GM18858 (cell line): ENCODE measurements around the gene FRMD1.
"Not testable (repeated sequence)": the region's sequence is repeated elsewhere in the genome, so short reads cannot be mapped to it uniquely, and the experiment has no call there.

Source experiments
- ATAC-seq: cut with Tn5 transposase; IDR thresholded peaks from one replicate; pipeline ENCODE4 v1.9.1; 2021; ENCODE audit not compliant: unreplicated experiment

The FRMD1 gene

DNA sequence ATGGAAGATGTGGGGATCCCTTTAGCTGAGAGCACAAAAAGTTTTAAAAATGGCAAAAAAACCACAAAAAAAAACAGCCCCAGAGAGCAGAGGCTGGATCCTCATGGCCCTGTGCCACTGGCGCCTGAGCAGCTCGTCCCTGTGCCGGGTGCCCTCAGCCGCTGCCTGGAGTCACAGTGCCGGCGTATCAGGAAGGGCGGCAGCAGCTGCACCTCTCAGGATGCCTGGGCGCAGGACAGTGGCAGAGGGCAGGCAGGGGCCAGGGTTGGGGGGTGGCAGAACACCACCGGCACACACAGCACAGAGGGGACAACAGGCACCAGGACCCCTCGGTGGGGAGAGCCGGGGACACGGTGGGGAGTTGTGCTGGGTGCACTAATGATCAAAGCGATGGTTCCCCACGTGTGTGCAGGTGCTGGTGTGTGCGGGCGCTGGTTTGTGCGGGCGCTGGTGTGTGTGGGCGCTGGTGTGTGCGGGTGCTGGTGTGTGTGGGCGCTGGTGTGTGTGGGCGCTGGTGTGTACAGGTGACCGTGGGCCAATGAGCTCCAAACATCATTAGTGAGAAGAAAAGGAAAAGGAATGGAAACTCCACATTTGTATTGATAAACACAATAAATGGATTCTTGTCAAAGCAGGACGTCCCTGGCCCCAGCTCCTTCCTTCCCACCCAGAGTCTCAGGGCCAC lies 1.5 kb upstream of the FRMD1 start:
- no peak for ATAC-seq

DNA sequence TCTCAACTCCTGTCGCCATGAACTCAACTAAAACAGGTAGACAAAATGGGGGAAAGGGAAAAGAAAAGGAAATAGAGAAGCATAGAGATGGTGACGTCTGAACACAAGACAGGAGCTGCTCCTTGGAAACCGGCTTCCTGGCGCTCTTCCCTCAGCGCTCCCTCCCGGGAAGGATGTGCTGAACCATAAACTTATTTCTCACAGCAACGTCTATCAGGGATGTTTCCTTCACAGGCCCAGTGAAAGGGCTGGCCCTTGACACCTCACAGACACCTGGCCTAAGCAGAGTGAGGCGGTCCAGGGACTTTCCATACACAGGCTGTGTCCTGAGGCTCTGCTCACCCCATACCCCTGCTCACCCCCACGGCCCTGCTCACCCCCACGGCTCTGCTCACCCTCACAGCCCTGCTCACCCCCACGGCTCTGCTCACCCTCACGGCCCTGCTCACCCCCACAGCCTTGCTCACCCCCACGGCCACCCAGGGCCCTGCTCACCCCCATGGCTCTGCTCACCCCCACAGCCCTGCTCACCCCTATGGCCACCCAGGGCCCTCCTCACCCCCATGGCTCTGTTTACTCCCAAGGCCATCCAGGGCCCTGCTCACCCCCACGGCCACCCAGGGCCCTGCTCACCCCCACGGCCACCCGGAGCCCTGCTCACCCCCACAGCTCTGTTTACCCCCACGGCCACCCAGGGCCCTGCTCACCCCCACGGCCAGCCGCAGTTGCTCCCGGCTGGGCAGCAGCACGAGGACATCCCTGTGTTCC lies 653 bp downstream of the FRMD1 start:
- ATAC-seq, result no peak

DNA sequence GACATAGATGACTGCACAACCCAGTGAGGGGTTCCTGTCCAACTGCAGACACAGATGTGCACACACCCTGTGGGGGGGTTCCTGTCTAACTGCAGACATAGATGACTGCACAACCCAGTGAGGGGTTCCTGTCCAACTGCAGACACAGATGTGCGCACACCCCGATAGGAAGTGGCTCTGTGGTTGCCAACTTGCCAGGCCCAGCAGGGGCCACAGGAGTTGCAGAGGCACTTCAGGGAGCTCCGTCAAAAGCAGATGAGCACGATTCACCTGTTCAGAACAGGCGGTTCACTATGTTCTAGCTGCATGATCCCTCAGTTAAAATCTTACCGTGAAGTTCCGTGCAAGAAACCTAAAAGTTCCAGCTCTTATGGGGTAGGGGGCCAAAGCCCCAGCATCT lies 1.6 kb downstream of the FRMD1 start:
- not testable (repeated sequence) for ATAC-seq

DNA sequence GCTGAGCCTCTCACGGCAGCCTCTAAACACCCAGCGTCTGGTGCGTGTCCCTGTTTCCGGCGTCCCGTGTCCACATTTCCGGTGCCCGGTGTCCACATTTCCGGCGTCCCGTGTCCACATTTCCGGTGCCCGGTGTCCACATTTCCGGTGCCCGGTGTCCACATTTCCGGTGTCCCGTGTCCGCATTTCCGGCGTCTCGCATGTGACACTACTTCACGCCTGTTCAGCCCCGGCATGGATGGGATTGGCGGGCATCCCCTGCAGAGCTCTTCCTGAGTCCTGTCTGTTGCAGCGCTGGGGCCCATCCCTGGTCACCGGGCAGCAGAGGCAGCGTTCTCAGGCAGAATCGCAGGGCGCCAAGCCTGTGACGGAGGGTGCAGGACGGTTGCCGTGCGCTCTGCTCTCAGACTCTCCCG lies 3.2 kb downstream of the FRMD1 start:
- ATAC-seq, result no peak

DNA sequence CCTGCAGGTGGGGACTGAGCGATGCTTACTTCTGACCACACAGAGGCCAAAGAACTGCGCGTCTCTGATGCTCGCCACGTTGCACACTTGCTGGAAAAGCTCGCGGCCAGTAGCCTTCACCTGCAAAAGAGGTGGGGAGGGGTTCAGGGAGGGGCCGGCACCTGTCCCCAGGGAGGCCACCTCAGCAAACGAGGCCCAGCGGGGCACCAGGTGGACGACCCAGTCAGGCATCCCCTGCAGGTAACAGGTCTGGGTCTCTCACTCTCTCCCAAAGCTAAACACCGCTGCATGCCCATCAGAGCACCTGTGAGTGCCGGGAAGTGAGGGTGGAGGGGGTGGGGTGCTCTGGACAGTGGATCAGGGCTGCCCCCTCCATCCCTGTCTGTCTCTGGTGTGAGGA lies 3.8 kb downstream of the FRMD1 start:
- no peak for ATAC-seq

DNA sequence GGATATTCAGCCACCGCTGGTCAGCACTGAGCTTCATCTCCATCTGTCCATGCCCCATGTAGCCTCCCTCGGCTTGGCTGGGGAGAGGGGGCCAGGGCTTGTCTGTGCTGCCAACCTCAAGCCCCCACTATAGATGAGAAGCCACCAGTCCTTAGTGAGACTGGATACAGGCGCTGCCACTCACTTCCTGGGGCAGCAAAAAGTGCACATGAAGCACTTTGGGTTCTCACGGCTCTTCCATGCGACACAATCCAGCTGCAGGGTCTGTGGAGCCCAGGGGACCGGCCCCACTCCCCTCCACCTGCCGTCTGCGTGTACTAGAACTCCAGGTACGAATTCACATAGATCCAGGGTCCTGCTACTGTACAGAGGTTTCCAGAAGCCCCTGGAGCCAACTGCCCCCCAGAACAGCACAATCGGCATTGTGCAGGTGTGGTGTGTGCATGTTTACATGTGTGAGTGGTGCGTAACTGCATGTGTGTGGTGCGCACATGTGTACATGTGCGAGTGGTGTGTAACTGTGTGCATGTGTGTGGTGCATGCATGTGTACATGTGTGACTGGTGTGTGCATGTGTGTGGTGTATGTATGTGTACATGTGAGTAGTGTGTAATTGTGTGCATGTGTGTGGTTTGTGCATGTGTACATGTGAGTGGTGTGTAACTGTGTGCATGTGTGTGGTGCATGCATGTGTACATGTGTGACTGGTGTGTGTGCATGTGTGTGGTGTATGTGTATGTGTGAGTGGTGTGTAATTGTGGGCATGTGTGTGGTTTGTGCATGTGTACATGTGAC lies 4.9 kb downstream of the FRMD1 start:
- no peak for ATAC-seq

DNA sequence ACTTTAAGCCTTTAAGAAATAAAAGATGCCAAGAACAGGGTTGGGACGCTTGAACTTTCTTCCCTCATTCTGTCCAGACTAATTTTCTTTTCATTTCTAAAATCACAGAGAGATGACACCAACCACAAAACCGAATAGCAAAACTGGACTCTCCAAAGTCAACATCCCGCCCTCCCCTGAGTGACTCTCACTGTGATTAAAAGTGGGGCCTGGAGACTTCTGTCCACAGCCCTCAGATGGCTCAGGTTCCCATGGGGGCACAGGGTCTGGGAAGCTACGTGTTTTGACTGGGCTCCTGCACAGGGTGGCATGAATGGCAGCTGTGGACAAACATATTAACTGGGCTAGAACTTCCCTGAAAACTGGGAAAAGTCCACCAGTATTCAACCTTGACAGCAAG lies 6.3 kb downstream of the FRMD1 start:
- ATAC-seq, result no peak

DNA sequence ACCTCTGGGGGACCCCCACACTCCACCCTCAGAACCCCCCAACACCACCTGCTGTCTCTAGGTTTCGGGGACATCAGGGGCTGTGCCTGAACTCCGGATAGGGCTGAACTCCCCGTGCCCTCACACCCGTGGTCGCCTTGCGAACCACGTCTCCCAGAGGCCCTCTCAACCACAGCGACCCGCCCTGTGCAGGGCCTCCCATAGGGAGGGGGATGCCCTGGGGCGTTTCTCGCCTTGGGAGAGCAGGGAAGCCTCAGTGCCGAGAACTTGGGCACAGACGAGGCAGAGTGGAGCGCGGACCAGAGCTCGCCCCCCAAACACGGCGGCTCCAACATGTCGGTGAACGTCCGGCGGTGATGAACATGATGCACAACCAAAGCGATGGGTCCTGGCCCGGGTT lies 6.8 kb downstream of the FRMD1 start:
- no peak for ATAC-seq

DNA sequence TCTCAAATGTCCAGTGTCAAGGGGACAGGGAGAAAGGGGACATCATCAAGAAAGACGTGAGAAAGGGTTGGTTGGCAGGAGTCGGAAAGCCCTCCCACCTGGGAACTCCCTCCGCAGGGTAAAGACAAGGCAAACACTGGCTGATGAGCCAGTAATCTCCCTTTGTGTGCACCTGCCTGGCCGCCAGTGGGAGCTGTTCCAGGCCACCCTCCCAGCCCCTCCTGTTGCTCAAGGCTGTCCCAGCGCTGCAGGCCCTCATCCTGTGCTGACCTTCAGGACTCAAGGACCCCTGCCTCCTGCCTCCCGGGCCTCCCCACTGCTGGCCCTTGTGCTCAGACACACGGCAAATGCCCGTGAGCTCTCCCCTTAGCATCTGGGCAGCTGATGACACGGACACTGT lies 7.4 kb downstream of the FRMD1 start:
- ATAC-seq, result no peak

DNA sequence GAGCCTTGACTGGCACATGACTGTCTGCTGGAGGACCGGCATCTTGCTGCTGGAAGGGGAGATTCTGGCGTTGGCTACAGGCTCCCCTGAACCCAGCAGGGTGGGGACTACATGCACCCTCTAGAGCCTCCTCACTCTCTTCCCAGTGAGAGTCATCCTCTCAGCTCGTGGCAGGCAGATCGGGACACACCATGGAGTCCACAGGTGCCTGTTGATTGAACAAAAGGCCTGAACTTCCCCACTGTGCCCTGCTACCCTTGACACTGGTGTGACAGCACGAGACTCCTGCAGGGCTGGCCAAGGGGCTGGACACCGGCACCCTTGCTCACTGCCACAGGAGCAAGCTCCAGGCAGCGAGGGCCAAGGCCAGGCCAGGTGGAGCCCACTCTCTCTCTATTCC lies 8.2 kb downstream of the FRMD1 start:
- no peak for ATAC-seq

DNA sequence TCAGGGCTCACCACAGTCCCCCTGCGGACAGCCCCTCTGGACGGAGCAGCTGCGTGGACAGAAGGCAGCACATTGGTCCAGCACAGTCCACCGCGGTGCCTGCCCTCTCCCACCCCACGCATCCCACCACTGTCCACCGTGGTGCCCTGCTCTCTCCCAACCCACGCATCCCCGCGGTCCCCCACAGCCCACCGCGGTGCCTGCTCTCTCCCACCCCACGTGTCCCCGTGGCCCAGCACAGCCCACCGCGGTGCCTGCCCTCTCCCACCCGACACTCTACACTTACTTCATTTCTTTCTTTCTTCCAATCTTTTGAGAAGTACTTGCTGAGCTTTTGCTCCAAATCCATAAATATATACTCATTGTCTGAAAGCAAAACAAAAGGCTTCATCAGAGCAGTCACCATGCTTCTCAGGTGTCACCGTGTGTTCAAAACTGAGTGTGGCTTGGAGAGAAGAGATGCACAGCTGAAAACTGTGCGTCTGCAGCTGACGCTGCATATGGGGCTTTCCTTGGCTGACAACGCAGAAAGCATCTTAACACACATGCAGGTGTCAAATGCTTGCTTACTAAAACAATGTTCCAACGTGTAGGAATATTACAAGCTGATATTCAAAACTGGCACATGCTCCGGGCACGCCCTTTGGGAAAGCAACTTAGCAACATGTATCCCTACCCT lies 11.8 kb downstream of the FRMD1 start:
- ATAC-seq, result no peak

DNA sequence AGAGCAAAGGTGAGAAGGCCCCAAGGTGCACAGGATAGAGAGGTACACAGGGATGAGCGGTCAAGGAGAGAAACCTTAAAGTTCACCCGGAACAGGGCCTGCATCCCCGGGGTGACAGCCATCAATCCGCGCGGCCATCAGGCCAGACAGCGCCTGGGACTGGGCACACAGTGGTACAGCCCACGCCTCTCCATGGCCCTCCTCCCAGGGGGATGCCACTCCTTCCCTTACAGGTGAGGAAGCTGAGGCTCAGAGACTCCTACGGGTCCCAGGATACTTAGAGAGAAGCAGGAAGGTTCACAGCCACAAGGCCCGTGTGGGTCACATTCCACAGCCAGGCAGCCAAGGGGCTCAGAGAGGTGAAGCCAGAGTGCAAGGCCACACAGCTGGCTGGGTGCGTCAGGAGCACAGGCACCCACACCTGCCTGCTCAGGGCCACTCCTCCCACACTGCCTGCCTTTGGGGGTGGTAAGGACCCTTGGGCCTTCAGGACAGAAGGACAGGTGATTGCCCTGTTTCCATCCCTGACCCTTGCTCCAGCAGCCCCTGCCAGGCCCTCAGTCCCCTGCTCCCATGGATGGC lies 14.7 kb downstream of the FRMD1 start:
- ATAC-seq, result no peak

DNA sequence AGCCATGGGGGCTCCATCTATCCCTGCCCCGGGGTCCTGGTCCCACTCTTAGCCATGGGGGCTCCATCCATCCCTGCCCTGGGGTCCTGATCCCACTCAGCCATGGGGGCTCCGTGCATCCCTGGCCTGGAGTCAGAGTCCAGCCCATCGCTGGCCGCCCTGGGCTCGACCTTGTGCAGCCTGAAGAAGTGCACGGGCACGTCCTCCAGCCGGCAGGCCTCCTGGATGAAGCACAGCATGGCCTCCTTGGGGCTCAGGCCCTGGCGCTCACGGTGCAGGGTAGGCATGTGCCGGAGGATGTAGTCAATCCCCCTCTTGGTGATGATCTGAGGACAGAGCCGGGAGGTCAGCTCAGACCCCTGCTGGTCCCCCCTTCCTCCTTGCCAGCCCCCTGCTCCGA lies 15.6 kb downstream of the FRMD1 start:
- no peak for ATAC-seq

DNA sequence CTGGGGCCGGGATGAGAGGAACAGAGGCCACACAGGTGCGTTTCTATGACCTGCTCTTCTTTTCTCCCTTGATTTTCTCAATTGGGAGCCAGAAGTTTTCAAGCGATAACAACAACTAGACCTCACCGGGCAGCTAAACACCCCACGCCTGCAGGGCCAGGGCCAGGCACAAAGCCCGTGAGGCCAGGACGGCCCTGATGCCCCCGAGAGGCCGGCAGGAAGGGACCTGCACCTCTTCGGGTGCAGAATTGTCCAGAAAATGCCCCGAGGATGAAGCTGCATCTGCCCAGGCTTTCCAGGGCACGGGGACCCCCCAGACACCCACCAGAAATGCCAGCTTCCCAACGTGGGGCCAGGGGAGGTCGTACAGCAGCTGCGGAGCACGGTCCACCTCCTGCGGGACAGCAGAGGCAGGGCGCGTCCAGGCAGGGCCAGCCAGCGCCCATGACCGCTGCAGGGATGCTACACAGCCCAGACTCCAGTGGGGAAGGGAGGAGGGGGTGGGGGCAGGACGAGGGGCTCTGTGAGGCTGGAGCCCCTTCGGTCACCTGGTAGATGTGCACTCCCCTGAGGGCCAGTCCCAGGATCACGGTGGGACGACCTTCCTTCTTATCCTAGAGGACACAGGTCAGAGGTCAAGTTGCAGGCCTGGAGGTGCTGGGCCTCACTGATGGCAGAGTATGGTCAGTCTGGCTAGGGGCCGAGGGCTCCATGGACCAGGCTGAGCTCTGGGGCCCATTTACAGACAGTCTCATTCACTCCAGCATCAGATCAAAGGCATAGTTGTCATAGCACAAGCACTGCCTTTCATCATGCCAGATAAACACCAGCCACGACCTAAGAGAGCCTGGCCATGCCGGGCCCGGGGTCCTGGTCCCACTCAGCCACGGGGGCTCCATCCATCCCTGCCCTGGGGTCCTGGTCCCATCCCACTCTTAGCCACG lies 16.4 kb downstream of the FRMD1 start:
- no peak for ATAC-seq

DNA sequence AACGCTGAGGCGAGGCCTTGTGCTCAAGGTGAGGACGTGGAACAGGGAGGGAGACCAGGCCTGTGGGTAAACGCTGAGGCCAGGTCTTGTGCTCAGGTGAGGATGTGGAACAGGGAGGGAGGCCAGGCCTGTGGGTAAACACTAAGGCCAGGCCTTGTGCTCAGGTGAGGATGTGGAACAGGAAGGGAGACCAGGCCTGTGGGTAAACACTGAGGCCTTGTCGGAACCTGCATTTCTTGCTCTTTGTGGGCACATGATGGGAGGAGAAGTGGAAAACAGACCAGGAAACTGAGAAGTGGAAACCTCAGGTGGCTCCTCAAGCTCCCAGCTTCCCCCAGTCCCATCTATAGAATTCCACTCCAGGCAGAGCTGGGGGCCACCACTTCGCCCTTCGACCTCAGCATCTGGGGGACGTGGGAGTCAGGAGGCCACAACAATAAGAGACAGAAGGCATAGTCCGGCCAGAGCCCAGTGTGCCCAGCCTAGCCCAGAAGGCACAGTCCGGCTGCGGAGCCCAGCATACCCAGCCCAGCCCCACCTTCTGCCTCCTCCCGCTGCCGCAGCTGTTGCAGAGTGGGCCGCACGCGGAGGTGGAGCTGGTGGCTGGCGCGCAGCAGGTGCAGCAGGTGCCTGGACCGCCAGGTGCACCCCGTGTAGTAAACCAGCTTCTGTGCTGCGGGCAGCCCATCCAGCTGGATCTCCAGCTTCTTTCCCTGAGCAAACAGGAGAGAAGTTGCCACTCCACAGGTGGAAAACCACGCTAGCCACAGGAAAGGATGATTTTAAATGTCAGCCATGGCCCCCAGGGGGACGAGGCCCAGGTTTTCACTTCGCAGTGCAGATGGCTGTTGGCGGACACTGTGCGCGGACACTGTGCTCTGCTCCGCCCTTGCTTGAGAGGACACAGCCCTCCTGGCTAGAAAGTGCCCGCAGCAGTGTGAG lies 17.5 kb downstream of the FRMD1 start:
- ATAC-seq, result no peak

DNA sequence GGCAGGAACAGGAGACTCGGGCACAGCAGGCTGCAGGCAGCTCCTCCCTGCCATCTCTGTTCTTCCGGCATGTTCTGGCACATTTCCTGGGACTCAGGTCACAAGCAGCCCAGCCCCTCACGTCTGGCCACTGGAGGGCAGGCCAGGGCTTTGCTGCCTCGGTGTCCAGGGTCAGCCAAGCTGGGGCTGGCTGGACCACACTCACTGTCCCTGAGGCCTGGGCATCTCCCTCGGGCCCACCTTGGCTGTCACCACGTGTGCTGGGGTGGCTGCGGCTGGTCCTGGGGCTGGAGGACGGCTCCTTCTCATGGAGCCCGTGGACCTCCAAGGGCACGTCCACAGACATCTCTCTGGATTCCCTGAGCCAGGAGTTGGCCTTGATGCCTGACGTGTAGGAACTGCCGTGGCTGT lies 18.5 kb downstream of the FRMD1 start:
- ATAC-seq, result no peak

DNA sequence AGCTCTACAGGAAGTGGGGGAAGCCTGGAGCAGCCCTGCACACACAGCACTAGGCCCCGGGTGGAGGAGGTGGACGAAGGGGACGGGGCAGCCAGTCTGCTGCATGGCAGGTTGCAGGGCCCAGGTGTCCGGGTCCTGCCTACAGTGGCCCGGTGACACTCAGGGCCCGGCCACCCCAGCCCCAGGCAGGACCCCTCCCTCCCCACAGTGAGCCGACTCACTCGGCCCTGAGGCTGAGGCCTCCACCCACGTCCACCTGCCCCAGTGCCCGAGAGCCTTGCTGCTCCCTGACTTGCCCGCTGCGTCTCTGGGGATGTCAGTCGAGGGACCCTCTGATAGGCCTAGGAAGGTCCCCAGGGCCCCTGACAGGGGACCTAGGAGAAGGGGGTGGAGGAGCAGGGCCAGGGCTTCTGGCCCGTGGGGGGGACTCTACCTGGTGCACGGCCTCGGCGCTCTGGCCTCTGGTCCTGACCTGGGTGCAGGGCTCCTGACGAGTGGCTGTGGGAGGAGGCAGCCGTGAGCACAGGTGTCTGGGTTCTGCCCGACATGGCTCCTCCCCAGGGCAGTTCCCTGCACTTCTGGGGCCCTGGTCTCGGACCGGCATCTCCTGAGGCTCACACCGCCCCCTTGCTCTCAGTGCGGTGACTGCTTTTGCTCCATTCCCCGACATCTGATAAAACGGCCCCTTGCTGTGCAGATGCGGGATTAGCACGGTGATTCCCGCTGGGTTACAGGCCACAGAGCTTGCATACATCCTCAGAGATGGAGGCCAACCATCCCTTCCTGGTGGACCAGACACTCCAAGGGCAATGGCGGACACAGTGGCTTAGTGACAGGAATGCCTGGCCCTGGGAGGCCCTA lies 20.1 kb downstream of the FRMD1 start:
- ATAC-seq, result no peak

DNA sequence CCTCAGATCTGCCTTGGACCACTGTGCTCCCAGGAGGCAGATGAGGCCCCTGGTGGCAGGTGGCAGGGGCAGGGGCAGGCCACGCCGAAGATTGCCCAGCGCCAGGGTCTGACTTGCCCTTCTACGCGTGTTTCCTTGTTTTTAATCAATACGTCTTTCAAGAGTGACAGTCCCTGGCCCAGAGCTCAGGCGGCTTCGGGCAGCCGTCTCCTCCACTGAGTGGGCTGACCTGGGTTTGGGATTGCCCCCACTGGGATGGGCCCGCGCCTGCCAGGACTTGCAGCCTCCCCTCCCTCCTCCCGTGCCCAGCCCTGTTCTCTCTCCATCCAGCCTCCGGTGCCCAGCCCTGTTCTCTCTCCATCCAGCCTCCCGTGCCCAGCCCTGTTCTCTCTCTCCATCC lies 21.2 kb downstream of the FRMD1 start:
- no peak for ATAC-seq
